NCI-H460 (cell line): ENCODE data around the gene KCMF1. TPM values are rescaled to one million over a fixed set of nuclear protein-coding genes. Genes with fewer than 3 reads are reported as not detected.

Experiments
- DNase-seq: peaks from one replicate; pipeline ENCODE4 v3.0.0-alpha.2; 2016; ENCODE audit warnings: low read depth; ENCODE audit errors: extremely low read depth
- total RNA-seq: library from RNA; depleted of rRNA; stranded (reverse); fragments of >200 nt; shearing (Covaris generic); gene quantifications from 2 replicates; pipeline ENCODE4 v1.2.3, GENCODE V29; 2014

The KCMF1 gene
- total RNA-seq, 1 experiment from 2014 or later = 92.6 TPM

DNA sequence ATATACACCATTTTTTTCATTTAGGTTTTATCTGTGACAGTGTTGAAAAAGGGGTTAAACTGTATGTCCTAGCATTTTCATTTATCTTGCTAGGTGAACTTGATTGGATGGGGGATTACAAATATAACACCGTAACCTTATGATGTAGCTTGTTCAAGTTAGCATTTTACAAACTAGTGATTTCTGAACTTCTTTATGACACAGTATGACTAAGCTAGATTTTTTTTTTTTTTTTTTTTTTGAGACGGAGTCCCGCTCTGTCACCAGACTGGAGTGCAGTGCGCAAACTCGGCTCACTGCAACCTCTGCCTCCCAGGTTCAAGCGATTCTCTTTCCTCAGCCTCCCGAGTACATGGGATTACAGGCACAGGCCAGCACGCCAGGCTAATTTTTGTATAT lies 47.1 kb downstream of the KCMF1 start:
- no peak for DNase-seq

DNA sequence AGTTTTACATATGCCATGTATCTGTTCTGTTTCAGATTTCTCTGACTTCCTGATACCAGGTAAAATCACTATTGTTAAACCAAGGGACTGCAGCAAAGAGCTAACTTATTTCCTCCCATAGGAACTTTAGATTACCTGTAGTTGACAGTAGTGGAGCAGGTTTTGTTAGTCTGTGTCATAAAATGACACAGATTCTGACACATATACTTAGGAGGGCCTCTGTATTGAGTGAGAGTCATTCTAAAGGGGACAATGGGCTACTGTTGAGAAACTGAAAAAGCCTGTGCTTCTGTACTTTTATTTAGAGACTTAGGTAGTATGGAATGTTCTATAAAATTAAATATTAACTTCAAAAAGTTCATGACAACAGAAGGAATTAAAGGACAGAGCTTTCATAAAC lies 48.2 kb downstream of the KCMF1 start:
- no peak for DNase-seq

DNA sequence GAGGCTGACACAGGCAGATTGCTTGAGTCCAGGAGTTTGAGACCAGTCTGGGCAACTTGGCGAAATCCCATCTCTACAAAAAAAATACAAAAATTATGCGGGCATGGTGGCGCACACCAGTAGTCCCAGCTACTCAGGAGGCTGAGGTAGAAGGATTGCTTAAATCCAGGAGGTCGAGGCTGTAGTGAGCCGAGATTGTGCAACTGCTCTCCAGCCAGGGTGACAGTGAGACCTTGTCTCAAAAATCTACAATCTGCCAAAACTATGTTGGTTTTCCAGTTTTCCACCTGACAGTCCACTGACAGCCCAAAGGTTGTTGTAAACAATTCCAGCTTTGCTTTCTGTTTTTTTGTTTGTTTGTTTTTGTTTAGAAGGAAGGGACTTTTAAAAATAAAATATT lies 51.3 kb downstream of the KCMF1 start:
- DNase-seq = no peak

DNA sequence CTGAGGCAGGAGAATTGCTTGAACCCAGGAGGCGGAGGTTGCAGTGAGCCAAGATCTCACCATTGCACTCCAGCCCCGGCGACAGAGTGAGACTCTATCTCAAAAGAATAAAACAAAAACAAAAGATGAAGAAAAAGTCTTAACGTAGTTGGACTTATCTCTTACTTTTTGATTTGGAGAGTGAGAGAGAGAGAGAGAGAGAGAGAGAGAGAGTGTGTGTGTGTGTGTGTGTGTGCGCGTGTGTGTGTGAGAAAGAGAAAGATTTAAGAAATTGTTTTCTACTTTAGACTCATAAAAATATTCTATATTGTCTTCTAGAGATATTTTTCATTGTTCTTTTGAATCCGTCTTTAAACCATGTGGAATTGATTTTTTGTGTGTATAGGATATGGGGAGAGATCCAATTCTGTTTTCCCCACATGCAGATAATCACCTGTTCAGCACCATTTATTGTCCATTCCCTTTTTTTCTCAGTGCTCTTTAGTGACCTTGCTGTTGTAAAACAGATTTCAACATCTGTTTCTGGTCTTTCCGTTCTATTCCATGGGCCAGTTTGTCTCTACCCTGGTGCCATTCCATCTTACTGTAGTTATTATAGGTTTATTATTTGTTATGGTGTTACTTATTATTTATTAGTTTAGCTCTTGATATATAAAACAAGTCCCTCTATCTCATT lies 53.5 kb downstream of the KCMF1 start:
- DNase-seq = no peak

DNA sequence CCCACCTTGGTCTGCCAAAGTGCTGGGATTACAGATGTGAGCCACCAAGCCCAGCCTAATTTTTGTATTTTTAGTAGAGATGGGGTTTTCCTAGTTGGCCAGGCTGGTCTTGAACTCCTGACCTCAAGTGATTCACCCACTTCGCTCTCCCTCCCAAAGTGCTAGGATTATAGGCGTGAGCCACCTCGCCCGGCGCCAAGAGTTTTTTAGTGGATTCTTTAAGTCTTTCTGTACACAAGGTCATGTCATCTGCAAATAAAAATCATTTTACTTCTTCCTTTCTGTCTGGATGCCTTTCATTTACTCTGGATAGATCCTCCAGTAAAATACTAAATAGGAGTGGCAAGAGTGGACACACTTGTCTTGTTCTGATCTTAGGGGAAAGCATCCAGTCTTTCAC lies 61.7 kb downstream of the KCMF1 start:
- DNase-seq = no peak

DNA sequence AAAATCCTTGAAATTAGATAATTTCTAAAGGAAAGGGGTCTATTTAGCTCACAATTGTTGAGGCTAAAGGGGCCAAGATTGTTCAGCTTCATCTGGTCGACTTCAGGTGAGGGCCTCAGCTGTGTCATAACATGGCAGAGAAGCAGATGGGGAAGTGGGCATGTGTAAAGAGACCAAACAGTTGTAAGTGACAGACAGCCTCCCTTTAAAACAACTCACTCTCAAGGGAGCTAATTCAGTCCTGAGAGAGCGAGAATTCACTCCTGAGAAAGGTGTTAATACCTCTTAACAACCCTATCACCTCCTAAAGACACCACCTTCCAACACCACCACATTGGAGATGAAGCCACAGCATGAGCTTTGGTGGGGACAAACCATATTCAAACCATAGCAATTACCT lies 62.4 kb downstream of the KCMF1 start:
- no peak for DNase-seq

DNA sequence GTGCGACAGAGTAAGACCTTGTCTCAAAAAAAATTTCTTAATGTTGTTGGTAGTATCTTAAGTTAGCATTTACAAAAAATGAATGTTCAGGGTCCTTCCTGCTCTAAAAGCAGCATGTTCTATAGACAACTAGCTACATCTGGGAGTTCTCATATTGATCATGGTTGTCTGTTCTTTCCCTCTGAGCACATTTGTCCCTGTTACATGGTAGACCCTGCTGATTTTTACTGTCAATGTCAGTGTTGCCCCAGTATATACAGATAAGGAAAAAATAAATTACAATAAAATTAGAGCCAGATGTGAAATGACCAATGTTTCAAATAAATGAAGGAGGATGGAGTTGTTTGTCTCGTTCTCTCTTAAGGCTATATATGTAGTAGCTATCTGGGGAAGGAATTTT lies 63.2 kb downstream of the KCMF1 start:
- no peak for DNase-seq

DNA sequence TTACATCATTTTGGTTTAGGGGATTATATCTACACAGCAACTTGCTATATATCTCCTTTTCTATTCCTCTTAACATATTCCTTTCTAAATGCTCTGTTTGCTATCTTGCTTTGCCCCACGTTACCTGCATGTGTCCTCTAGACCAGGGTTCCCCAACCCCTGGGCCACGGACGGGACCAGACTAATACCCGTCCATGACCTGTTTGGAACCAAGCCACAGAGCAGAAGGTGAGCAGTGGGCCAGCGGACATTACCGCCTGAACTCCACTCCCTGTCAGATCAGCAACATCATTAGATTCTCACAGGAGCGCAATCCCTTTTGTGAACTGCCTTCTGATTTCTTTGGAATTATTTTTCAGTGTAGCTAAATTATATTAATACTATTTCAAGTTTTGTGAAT lies 66.7 kb downstream of the KCMF1 start:
- no peak for DNase-seq

DNA sequence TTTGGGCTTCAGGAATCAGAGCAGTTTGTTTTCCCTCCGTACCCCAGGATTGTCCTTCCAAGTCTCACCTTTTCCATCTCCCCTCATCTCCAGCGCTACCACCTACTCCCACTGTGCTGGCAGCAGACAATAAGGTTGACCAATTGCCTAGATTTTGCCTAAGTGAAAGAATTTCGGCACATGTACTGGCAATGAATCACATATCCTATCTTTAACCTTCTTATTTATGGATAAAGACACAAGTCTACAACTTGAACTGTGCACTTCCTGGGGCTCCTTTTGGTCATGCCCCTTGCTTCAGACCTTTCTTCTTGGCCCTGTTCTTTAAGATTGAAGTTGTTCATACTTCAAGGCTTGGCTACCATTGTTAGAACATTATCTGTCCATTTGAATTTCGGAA lies 71.4 kb downstream of the KCMF1 start:
- no peak for DNase-seq

DNA sequence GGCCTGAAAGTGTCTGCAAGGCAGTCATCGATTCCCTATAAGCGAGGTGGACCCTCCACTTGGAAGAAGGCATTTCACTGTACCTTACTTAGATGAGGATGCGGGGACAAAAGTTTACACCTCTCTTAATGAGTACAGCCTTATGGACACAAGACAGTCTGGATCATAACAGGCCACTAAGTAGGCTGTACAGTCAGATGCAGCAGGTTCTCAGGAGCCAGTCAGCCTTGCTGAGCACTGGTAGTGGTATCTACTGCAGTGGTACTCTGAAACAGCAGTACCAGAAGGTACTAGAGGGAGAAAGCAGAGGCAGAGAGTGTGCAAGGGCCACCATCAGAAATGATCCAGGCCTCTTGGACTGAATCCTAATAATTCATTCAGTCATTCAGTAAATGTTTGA lies 77.6 kb downstream of the KCMF1 start:
- DNase-seq = no peak

DNA sequence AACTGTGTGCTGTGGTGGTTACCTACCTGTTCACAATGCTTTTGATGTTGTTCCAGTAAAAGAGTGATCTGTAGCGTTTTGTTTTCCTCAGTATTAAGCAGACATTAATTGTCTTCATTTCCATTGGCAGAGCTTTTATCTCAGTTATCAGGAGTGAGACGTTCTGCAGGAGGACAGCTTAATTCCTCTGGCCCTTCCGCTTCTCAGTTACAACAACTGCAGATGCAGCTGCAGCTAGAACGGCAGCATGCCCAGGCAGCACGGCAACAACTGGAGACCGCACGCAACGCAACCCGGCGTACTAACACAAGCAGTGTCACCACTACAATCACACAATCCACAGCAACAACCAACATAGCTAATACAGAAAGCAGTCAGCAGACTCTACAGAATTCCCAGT lies 78.3 kb downstream of the KCMF1 start:
- DNase-seq = no peak

DNA sequence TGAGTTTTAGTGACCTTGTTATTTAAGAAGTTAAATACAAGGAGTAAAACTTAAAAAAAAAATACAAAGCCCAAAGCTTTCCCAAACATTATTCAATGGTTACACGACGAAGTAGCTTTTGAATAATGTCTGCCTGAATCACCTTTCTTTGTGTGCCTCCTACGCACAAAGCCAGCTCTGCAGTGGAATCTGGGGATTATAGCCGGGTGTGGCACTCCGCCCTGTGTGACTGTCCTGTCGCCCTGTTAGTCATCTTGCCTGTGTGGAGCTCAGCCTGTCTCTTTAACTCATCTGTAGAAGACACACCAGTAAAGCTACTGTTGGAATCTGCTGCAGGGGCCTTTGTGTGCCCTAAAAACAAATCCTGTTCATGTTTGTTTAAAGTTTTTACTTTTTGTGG lies 82.8 kb downstream of the KCMF1 start:
- peak; percentile 38 for DNase-seq

DNA sequence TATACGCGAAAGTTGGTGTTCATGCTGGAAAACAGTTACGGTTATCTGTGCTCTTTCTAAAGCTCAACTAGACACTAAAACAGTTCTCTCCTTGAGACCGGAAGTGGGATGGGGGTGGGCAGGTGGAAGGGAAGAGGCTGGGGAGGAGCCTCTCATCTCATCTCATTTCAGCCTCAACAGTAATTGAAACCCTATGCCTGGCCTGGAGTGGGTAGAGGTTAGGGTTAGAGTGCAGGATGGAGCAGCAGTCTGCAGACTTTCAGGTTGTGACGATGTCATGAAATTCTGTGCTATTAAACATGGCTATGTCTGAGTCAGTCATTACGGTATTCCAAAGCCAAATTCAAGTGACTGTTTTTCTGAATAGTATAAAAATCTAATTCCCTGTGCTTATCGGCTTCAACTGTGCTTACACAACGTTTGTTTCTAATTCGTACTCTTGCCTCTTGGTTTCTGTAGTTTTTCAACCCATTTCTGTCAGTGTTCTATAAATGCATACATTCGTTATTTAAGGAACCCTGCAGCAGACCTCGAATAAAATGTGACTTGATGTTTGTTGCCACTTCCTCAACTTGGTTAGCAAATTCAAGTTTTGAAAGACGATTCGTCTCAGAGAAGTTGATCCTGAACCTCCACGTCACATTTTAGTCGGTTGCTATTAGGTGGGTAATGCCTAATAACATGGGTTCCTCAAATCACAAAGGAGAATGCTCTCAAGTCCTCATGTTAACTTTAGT lies 86.4 kb downstream of the KCMF1 start:
- DNase-seq = no peak

DNA sequence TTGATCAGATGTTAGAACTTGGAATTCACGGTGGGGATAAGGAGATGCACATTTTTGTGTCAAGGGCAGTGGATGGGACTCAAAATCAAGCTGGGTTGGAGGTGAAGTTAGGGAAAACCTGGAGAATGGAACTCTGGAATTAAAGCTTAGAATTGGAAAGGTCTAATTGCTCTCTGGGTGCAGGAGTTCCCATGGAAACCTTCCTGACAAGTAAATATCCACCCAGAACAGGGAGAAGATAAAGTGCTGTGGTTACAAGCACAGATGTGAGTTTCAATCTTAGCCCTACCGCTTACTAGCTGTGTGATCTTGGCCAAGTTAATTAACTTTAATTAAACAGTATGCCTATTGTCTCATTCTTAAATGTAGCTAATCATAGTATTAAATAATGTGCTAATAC lies 90.9 kb downstream of the KCMF1 start:
- DNase-seq = no peak

DNA sequence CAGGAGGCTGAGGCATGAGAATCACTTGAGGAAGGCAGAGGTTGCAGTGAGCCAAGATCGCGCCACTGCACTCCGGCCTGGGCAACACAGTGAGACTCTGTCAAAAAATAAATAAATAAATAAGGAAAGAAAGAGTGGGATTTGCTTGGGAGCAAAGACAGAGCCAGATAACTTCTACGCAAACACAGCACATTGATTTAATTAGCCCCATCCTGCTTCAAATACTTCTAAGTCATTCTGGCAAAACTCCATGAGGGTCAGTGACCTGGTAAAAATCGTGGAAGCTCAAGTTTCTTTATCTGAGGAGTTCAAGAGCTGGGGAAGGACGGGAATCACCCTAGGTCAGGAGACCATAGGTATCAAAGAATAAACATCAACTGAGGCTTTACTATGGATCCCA lies 91.6 kb downstream of the KCMF1 start:
- no peak for DNase-seq

DNA sequence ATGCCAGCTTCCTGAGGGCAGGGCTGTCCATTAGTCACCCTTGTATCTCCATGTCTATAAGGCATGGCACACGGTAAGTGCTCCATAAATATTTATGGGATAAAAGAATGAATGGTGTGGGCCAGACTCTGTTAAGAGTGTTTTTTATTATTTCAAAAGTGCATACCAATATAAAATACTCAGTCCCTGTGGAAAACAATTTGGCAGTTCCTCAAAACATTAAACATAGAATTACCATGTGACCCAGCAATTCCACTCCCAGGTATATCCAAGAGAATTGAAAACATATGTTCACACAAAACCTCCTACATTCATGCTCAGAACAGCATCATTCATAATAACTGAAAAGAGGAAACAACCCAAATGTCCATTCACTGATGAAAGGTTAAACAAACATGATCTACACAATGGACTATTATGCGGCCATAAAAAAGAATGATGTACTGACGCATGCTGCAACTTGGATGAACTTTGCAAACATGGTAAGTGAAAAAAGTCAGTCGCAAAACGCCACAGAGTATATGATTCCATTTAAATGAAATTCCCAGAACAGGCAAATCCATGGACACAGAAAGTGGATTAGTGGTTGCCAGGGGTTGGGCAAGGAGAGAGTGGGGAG lies 93.1 kb downstream of the KCMF1 start:
- no peak for DNase-seq

DNA sequence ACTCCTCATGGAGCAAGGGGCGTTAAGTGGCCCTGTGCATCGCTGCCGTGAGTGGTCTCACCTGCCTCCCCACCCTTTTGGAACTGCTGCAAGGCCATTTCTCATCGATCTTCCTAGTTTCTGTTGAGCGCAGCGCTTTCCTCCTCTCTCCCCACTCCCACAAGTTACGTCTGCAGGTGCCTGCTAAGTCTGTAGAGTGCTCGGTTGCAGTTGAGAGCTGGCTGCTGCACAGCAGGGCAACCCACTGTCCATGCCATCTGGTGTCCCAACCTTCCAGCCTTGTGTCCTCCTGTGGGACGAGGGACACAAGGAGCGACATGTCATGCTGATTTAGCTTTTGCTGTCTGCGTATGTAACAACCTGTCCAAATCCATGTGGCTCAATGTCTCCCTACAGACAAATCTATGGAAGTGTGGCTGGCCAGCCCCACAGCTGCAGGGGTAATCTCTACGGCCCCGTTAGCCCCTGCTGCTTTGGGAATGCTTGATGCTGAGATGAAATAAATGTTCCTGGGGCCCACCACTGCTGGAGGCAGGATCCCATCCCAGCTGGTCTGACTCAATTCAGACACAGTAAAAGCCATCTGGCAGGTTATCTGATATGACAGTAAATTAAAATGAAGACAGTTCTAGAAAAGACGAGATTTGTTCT lies 94.1 kb downstream of the KCMF1 start:
- DNase-seq = no peak

DNA sequence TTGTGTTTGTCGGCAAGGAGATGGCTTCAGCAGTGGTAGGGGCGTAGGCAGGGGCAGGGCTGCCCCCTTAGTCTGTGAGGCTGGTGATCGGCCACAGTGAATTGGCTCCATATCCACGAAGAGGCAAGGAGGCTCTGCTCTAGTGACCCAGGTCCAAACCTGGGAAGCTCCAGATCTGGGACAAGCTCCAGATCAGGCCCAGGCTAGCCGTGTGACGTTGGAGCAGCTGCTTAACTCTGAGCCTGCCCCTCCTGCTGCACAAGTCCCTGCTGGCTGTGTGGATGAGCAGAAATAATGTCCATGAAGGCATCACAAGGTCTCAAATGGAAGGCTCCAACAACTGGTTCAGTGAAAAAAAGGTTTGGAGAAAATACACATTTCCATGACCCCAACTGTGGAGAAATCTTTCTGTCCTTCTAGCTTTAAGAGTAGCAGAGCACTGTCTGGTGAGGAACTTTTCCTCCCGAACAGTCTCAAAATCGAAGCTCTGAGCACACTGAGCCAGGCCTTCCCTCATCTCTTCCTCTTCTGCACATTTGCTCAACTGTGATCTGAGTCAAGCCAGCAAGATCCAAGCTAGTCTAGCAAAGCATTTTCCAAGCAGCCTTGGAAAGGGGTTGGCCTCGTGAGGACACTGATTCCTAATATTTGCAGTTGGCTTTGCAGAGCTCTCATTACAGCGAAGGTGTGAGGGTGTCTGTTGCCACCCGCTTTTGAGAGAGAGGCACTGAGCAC lies 95.2 kb downstream of the KCMF1 start:
- no peak for DNase-seq

DNA sequence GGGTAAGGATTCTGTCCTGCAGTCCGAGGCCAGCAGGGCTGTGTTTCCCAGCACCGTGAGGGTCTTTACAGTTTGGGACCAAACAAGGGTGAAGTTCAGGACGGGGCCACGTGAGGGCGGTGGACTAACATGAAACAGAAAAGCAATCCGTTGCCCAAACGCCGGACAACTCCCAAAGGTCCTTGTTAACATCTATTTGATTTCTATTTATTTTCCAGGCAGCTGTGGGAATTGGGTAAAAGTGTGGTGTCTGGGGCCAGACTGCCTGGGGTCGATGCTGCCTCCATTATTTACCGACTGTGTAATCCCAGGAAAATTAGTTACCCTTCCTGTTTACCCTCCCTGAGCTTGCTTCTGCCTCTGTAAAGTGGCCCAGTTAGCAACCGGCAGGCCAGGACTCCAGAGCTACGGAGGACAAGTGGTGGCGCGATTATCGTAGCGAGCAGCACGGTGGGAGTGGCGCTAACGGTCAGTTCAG lies 96.0 kb downstream of the KCMF1 start:
- peak; percentile 67 for DNase-seq

DNA sequence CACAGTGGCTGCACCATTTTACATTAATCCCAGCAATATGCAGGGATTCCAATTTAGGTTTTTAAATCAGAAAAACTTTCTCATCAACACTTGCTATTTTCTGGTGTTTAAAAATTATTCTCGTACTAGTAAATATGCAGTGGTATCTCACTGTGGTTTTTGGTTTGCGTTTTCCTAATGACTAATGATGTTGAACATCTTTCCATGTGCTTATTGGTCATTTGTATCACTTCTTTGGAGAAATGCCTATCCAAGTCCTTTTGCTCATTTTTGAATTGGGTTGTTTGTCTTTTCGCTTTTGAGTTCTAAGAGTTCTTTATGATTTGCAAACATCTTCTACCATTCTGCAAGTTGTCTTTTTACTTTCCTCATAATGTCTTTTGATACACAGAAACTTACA lies 100.1 kb downstream of the KCMF1 start:
- DNase-seq = no peak

DNA sequence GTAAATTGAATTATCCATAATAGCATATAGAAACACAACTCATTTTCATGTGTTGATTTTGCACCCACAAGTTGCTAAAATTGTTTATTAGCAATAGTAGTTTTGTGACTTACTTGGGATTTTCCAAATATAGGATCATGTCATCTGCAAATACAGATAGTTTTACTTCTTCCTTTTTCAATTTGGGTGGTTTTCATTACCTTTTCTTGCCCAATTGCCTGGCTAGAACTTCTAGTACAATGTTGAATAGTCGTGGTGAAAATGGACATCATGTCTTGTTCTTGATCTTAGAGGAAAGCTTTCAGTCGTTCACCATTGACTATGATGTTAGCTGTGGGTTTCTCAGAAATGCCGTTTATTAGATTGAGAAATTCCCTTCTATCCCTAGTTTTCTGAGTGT lies 102.1 kb downstream of the KCMF1 start:
- no peak for DNase-seq
